Tibial nerve (tissue), 4 donors: ENCODE data around the gene ZMAT2. TPM values are rescaled to one million over a fixed set of nuclear protein-coding genes. Genes with fewer than 3 reads are reported as not detected.
"Not testable (repeated sequence)": the region's sequence is repeated elsewhere in the genome, so short reads cannot be mapped to it uniquely, and the experiment has no call there.

Experiments
- DNase-seq, 2 donors: peaks; one replicate each; pipeline ENCODE4 v3.0.0-alpha.2; 2019; ENCODE audit warnings: low spot score in 2 of 2
- H3K27ac ChIP-seq, 4 donors: fragments of 200-600 bp; sonication (generic) in 3 of 4; one replicate each; pipeline ENCODE4 v1.5.1; 2017 to 2019; ENCODE audit warnings: mild to moderate bottlenecking in 1 of 4
- H3K27me3 ChIP-seq, 2 donors: fragments of 200-600 bp; sonication (generic) in 1 of 2; one replicate each; pipeline versions ENCODE4 v1.5.1 to v1.6.0; 2017 to 2019
- H3K36me3 ChIP-seq, 3 donors: fragments of 200-600 bp; sonication (generic); one replicate each; pipeline ENCODE4 v1.5.1; 2018 to 2019
- H3K4me1 ChIP-seq, 4 donors: fragments of 200-600 bp; sonication (generic) in 3 of 4; one replicate each; pipeline ENCODE4 v1.5.1; 2017 to 2019
- H3K4me3 ChIP-seq, 4 donors: fragments of 200-600 bp; sonication (generic) in 3 of 4; one replicate each; pipeline ENCODE4 v1.5.1; 2017 to 2019; ENCODE audit warnings: mild to moderate bottlenecking in 1 of 4, moderate library complexity in 1 of 4
- H3K9me3 ChIP-seq, 4 donors: fragments of 200-600 bp; sonication (generic) in 3 of 4; one replicate each; pipeline ENCODE4 v1.5.1; 2017 to 2019
- EP300 ChIP-seq, 2 donors: sonication (generic); formaldehyde crosslinking; IDR thresholded peaks; one replicate each; pipeline ENCODE4 v1.6.1; 2017; ENCODE audit warnings: antibody characterized with exemption in 2 of 2, mild to moderate bottlenecking in 1 of 2
- POLR2A ChIP-seq, 2 donors: fragments of 450-650 bp; IDR thresholded peaks; one replicate each; pipeline ENCODE4 v1.6.1; 2017; ENCODE audit warnings: antibody characterized with exemption in 2 of 2, mild to moderate bottlenecking in 2 of 2, moderate library complexity in 2 of 2
- WGBS, 2 donors: methylation state at CpG; one replicate each; pipeline ENCODE4 v1.1.5; 2018; 5-methylcytosine and 5-hydroxymethylcytosine counted together
- total RNA-seq, 4 donors: library from RNA; depleted of rRNA; stranded (reverse); fragments of >200 nt; gene quantifications; one replicate each; pipeline ENCODE4 v1.1.0, GENCODE V29; 2016
- TF ChIP-seq, protein P1 (sequence below), 5 experiments: fragments of 200-600 bp in 3 of 5; fragments of 450-650 bp in 2 of 5; sonication (generic) in 3 of 5; IDR thresholded peaks; one replicate each; pipeline ENCODE4 v1.5.1; 2016 to 2019; ENCODE audit warnings: antibody characterized with exemption in 5 of 5, mild to moderate bottlenecking in 3 of 5, moderate library complexity in 2 of 5

ZMAT2 gene
- total RNA-seq, 4 donors from 2014 or later, result 25.5 to 43.1 (median 33.6) TPM

DNA sequence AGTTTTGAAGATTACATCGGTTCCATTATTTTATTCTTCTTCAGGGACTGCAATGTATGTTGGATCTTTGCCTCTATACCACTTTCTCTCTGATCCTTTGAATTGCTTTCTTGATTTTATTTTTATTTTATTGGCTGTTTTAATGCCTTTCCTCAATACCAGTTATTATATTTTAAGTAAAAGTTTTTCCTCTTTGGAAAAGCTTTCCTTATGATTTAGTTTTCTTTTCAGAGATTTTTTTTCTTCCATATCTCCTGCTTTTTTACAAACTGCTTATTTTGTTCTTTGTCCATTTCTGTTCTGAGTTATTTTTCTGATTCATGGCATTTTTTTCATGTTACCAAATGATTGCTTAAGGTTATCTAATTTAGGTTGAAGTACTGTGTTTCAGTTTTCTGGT lies 11.5 kb downstream of the ZMAT2 start:
- DNase-seq, result no peak
- peaks cover 0 to 9% (median 4%) of the 10 kb centered on the region in 4 donors for H3K4me1 ChIP-seq
- peak overlapping the region in 1 of 4 donors; percentile 40 for H3K4me3 ChIP-seq
- WGBS, 2 donors, result 77 to 79% methylated on average over 1 of the region's 1 CpG
- H3K27ac ChIP-seq, result peak overlapping the region in 2 of 4 donors; percentile 83 to 93
- no peaks in the 10 kb centered on the region for H3K9me3 ChIP-seq
- H3K27me3 ChIP-seq, result no peaks in the 10 kb centered on the region
- H3K36me3 ChIP-seq, result peaks cover 0 to 10% (median 0%) of the 10 kb centered on the region in 3 donors
- TF ChIP-seq EP300 (IDR thresholded peaks at IDR 0.05) (no peak), POLR2A (IDR thresholded peaks at IDR 0.05) (no peak)
- TF ChIP-seq, protein P1, sequence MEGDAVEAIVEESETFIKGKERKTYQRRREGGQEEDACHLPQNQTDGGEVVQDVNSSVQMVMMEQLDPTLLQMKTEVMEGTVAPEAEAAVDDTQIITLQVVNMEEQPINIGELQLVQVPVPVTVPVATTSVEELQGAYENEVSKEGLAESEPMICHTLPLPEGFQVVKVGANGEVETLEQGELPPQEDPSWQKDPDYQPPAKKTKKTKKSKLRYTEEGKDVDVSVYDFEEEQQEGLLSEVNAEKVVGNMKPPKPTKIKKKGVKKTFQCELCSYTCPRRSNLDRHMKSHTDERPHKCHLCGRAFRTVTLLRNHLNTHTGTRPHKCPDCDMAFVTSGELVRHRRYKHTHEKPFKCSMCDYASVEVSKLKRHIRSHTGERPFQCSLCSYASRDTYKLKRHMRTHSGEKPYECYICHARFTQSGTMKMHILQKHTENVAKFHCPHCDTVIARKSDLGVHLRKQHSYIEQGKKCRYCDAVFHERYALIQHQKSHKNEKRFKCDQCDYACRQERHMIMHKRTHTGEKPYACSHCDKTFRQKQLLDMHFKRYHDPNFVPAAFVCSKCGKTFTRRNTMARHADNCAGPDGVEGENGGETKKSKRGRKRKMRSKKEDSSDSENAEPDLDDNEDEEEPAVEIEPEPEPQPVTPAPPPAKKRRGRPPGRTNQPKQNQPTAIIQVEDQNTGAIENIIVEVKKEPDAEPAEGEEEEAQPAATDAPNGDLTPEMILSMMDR (IDR thresholded peaks at IDR 0.05), result no peak

DNA sequence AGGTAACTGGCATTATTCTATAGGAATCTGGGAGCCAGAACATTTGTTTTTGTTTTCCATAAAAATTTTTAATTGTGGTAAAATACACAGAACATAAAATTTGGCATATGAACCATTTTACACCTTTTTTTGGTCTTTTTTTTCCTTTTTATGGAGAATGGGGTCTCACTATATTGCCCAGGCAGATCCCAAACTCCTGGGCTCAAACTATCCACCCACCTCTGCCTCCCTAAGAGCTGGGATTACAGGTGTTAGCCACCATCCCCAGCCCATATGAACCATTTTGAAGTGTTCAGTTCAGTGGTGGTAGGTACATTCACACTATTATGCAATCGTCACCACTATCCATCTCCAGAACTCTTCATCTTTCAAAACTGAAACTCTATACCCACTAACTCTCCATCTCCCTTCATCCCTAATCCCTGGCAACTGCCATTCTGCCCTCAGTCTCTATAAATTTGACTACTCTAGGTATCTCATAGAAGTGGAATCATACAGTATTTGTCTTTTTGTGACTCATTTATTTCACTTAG lies 13.4 kb downstream of the ZMAT2 start:
- peaks cover 0 to 9% (median 4%) of the 10 kb centered on the region in 4 donors for H3K4me1 ChIP-seq
- H3K27me3 ChIP-seq, result no peaks in the 10 kb centered on the region
- no peaks in the 10 kb centered on the region for H3K9me3 ChIP-seq
- TF ChIP-seq EP300 (IDR thresholded peaks at IDR 0.05), result no peak
- TF ChIP-seq, protein P1 (IDR thresholded peaks at IDR 0.05), result no peak
- no peak for TF ChIP-seq POLR2A (IDR thresholded peaks at IDR 0.05)
- no peak overlapping the region for H3K27ac ChIP-seq
- DNase-seq, result no peak
- no peak overlapping the region for H3K4me3 ChIP-seq
- 90% methylated on average over 1 of the region's 1 CpG for WGBS, 2 donors
- H3K36me3 ChIP-seq, result no peaks in the 10 kb centered on the region

DNA sequence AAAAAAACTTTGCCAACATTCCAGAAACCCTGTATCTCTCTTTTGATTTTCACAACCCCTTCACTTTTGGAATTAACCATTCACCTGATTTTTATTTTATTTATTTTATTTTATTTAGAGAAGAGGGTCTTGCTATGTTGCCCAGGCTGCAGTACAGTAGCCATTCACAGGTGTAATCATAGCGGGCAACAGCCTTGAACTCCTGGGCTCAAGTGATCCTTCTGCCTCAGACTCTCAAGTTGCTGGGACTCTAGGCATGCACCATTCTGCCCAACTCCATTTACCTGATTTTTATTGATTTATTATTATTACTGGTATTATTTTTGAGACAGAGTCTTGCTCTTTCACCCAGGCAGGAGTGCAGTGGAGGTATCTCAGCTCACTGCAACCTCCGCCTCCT lies 16.0 kb downstream of the ZMAT2 start:
- not testable (repeated sequence) for H3K27me3 ChIP-seq, H3K4me3 ChIP-seq, DNase-seq, H3K9me3 ChIP-seq, H3K36me3 ChIP-seq, H3K27ac ChIP-seq, H3K4me1 ChIP-seq
- WGBS, 2 donors, result 95 to 96% methylated on average over 2 of the region's 2 CpGs

DNA sequence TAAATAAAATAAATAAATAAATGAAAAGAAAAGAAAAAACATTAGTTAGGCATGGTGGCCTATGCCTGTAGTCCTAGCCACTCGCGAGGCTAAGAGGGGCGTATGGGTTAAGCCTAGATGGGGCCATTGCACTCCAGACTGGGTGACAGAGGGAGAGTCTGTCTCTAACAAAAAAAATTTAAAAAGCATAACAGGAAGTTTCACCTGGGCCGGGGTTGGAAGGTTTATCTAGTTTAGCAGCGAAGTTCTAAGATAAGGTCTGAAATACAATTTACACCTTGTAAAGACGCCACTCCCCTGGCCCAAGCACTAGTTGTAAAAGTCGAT lies 18.0 kb downstream of the ZMAT2 start:
- Histone ChIP-seq H3K27ac (no peak overlapping the region), H3K36me3 (no peaks in the 10 kb centered on the region), H3K4me1 (no peaks in the 10 kb centered on the region), H3K27me3 (no peaks in the 10 kb centered on the region), H3K9me3 (no peaks in the 10 kb centered on the region), H3K4me3 (no peak overlapping the region)
- DNase-seq, result no peak
- 75 to 77% methylated on average over 7 of the region's 7 CpGs for WGBS, 2 donors
- TF ChIP-seq, protein P1 (IDR thresholded peaks at IDR 0.05), result no peak
- TF ChIP-seq EP300 (IDR thresholded peaks at IDR 0.05), result no peak
- no peak for TF ChIP-seq POLR2A (IDR thresholded peaks at IDR 0.05)

- 50 to 56% methylated on average over 6 of the region's 6 CpGs for WGBS, 2 donors
Measured at GRCh38 chr5:140720738-140721137, 20.5 kb downstream of the ZMAT2 start.

GRCh38 chr5:140721395-140721794 lies 21.1 kb downstream of the ZMAT2 start:
- not testable (repeated sequence) for H3K9me3 ChIP-seq, H3K27me3 ChIP-seq, DNase-seq, H3K4me3 ChIP-seq, H3K36me3 ChIP-seq, H3K27ac ChIP-seq, H3K4me1 ChIP-seq
- WGBS, 2 donors, result 82 to 83% methylated on average over 5 of the region's 5 CpGs

More at GRCh38 chr5:140720738-140721137, 20.5 kb downstream of the ZMAT2 start:
- H3K27me3 ChIP-seq, H3K4me3 ChIP-seq, H3K9me3 ChIP-seq, DNase-seq, H3K27ac ChIP-seq, H3K4me1 ChIP-seq, H3K36me3 ChIP-seq: not testable (repeated sequence)
